Colonic mucosa (tissue), 4 donors: ENCODE results near the gene ZNF341. TPM values are rescaled to one million over a fixed set of nuclear protein-coding genes. Genes with fewer than 3 reads are reported as not detected.
"Not testable (repeated sequence)": the region's sequence is repeated elsewhere in the genome, so short reads cannot be mapped to it uniquely, and the experiment has no call there.

Experiments used
- DNase-seq: peaks from one replicate; pipeline ENCODE4 v3.0.0-alpha.2; 2020
- H3K27ac ChIP-seq: fragments of 200-600 bp; one replicate; pipeline ENCODE4 v1.8.0; 2021
- H3K27me3 ChIP-seq: fragments of 200-600 bp; one replicate; pipeline ENCODE4 v1.8.0; 2021
- H3K36me3 ChIP-seq: fragments of 200-600 bp; one replicate; pipeline ENCODE4 v1.8.0; 2021
- H3K4me1 ChIP-seq: fragments of 200-600 bp; one replicate; pipeline ENCODE4 v1.8.0; 2021; ENCODE audit warnings: mild to moderate bottlenecking
- H3K4me3 ChIP-seq: fragments of 200-600 bp; one replicate; pipeline ENCODE4 v1.8.0; 2021
- H3K9ac ChIP-seq, 2 donors: one replicate each; pipeline ENCODE4 v1.7.0; 2013; ENCODE audit warnings: control low read depth in 2 of 2, low read depth in 2 of 2, low read length in 2 of 2
- H3K9me3 ChIP-seq: fragments of 200-600 bp; one replicate; pipeline ENCODE4 v1.8.0; 2021
- intact Hi-C: fragments of 100-400 bp; cut with DNase I; formaldehyde crosslinking; loops from one replicate; pipeline ENCODE4 v1.14.1; 2022
- total RNA-seq, 2 donors: library from RNA; stranded (reverse); fragmentation: NEBNext Ultra II Directional in 1 of 2; extraction: Animal tissue kit (Norgen Biotek cat#: 25700) in 1 of 2; gene quantifications; one replicate each; pipeline ENCODE4 v1.2.1, GENCODE V29; 2021
- TF ChIP-seq, protein P1 (sequence below): fragments of 200-600 bp; IDR thresholded peaks from one replicate; pipeline ENCODE4 v1.8.0; 2022; ENCODE audit warnings: antibody characterized with exemption, mild to moderate bottlenecking
- donor health status: healthy.
- donor health status: DM: no; HTN: no; CAD: no.
- donor health status: DM: no; HTN: no; CAD: no.

ZNF341 gene
- total RNA-seq, 2 donors from 2014 or later: 2.7 to 6.1 TPM

DNA sequence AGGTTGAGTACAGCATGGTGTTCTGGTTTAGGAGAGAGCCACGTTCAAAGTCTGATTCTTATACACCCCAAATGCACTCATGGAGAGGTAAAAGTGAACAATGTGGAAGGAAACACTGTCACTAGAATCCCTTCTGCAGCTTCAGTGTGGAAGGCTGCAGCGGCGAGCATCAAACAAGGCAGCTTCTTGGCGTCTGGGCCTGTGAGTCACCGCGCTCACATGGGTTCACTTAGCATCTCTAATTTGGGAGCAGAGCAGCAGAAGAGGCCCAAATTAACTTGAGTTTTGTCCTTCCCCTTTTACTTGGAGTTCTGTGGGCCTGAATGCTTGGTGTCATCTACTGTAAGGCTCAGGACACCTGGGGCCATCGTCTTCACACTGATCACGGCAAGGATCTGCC lies 34.7 kb upstream of the ZNF341 start:
- no peak overlapping the region for H3K9ac ChIP-seq
- intact Hi-C loops: no loop called here
- H3K4me3 ChIP-seq: no peak overlapping the region
- no peaks in the 10 kb centered on the region for H3K4me1 ChIP-seq
- no peaks in the 10 kb centered on the region for H3K36me3 ChIP-seq
- no peaks in the 10 kb centered on the region for H3K27me3 ChIP-seq
- no peak for DNase-seq
- TF ChIP-seq, protein P1, sequence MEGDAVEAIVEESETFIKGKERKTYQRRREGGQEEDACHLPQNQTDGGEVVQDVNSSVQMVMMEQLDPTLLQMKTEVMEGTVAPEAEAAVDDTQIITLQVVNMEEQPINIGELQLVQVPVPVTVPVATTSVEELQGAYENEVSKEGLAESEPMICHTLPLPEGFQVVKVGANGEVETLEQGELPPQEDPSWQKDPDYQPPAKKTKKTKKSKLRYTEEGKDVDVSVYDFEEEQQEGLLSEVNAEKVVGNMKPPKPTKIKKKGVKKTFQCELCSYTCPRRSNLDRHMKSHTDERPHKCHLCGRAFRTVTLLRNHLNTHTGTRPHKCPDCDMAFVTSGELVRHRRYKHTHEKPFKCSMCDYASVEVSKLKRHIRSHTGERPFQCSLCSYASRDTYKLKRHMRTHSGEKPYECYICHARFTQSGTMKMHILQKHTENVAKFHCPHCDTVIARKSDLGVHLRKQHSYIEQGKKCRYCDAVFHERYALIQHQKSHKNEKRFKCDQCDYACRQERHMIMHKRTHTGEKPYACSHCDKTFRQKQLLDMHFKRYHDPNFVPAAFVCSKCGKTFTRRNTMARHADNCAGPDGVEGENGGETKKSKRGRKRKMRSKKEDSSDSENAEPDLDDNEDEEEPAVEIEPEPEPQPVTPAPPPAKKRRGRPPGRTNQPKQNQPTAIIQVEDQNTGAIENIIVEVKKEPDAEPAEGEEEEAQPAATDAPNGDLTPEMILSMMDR: no peak
- H3K27ac ChIP-seq: no peak overlapping the region
- no peaks in the 10 kb centered on the region for H3K9me3 ChIP-seq

- H3K36me3 ChIP-seq, intact Hi-C loops, H3K4me3 ChIP-seq, H3K4me1 ChIP-seq, H3K9me3 ChIP-seq, DNase-seq, H3K27me3 ChIP-seq, H3K9ac ChIP-seq, H3K27ac ChIP-seq: not testable (repeated sequence)
Observed at GRCh38 chr20:33698966-33699365, 32.8 kb upstream of the ZNF341 start.

DNA sequence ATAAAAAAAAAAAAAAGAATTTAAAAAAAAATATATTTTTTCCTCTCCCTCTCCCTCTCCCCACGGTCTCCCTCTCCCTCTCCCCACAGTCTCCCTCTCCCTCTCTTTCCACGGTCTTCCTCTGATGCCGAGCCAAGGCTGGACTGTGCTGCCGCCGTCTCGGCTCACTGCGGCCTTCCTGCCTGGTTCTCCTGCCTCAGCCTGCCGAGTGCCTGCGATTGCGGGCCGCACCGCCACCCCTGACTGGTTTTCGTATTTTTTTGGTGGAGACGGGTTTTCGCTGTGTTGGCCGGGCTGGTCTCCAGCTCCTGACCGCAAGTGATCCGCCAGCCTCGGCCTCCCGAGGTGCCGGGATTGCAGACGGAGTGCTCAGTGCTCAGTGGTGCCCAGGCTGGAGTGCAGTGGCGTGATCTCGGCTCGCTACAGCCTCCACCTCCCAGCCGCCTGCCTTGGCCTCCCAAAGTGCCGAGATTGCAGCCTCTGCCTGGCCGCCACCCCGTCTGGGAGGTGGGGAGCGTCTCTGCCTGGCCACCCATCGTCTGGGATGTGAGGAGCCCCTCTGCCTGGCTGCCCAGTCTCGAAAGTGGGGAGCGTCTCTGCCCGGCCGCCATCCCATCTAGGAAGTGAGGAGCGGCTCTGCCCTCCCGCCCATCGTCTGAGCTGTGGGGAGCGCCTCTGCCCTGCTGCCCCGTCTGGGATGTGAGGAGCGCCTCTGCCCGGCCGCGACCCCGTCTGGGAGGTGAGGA lies 30.9 kb upstream of the ZNF341 start:
- DNase-seq, H3K4me1 ChIP-seq, H3K27ac ChIP-seq, intact Hi-C loops, H3K36me3 ChIP-seq, H3K4me3 ChIP-seq, H3K27me3 ChIP-seq, H3K9ac ChIP-seq, H3K9me3 ChIP-seq: not testable (repeated sequence)

GRCh38 chr20:33701629-33702450 lies 30.0 kb upstream of the ZNF341 start:
- H3K4me3 ChIP-seq: no peak overlapping the region
- H3K9ac ChIP-seq: no peak overlapping the region
- TF ChIP-seq, protein P1: no peak
- H3K27ac ChIP-seq: no peak overlapping the region
- intact Hi-C loops: no loop called here
- DNase-seq: no peak
- H3K27me3 ChIP-seq: no peaks in the 10 kb centered on the region
- H3K4me1 ChIP-seq: no peaks in the 10 kb centered on the region
- H3K36me3 ChIP-seq: no peaks in the 10 kb centered on the region
- H3K9me3 ChIP-seq: no peaks in the 10 kb centered on the region

DNA sequence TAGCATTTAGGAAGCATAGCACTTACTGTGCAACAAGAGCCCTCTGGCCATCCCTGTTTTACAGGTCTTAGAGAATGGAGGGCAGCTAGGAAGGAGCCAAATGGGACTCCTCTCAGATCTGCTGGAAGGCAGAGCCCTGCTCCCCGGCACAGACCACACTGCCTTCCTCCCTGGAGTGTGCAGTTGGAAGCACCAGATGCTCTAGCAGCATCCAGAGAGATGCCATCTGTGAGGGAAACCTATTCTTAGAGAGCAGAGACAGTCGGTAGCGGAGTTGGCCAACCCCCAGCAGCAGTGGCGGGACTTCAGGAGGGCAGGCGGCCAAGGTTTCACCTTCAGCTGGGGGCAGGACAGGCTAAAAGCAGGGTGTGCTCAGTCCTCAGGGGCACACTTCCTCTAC lies 28.9 kb upstream of the ZNF341 start:
- H3K36me3 ChIP-seq: no peaks in the 10 kb centered on the region
- no peak overlapping the region for H3K27ac ChIP-seq
- no peaks in the 10 kb centered on the region for H3K9me3 ChIP-seq
- intact Hi-C loops: no loop called here
- H3K4me1 ChIP-seq: no peaks in the 10 kb centered on the region
- H3K27me3 ChIP-seq: no peaks in the 10 kb centered on the region
- TF ChIP-seq, protein P1: no peak
- DNase-seq: no peak
- H3K4me3 ChIP-seq: no peak overlapping the region
- no peak overlapping the region for H3K9ac ChIP-seq

- no peak for DNase-seq
- intact Hi-C loops: no loop called here
- Histone ChIP-seq H3K9ac (no peak overlapping the region), H3K9me3 (no peaks in the 10 kb centered on the region), H3K4me1 (no peaks in the 10 kb centered on the region), H3K27ac (no peak overlapping the region), H3K27me3 (no peaks in the 10 kb centered on the region), H3K36me3 (no peaks in the 10 kb centered on the region), H3K4me3 (no peak overlapping the region)
- TF ChIP-seq, protein P1: no peak
Observed at GRCh38 chr20:33703498-33704137, 28.2 kb upstream of the ZNF341 start.
